ENCODE data around the gene IPPK.

DNA sequence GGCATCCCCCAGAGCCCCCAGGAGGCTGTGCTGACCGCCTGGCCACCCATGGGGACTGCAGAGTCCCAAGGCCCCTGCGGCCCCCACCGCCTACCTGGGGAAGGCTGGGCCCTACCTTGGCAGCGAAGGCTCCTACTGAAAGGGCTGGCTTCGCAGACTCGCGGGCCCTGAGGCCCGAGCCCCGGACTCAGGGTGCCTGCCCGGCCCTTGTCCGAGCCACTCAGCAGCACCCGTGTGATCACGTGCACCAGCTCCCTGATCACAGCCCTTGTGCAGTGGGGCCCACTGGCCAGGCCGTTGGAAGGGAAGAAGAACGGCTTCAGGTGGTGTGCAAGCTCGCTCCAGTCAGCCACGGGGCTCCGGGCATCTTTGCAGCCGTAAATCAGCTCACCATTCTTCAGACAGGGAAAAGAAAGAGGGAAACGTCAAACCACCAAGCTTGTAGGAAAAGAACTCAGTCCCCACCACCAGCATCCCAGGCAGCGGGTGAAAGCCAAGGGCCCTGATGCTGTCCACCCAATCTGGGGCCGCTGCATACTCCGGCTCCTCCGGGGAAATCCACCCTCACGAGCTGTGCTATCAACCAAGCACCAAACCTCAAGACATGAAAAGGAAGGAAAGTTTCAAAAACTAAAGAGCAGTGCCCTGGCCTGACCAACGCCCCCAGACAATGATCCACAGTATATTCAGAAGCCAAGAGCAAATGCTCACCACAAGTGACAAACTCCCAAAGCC, 31.9 kb downstream of the IPPK start:
- TF ChIP-seq EZH2 (IDR thresholded peaks at IDR 0.05; ENCODE audit: insufficient read depth, poor library complexity, severe bottlenecking) (no peak), EZH2phosphoT487 (IDR thresholded peaks at IDR 0.05; ENCODE audit: insufficient read depth, low read depth) (no peak)

Data from GM23248 (cell line).